ENCODE results near the gene SEMA6B. TPM values are rescaled to one million over a fixed set of nuclear protein-coding genes. Genes with fewer than 3 reads are reported as not detected.

Gene SEMA6B
- polyA plus RNA-seq, 1 donor from 2014 or later = 21.6 TPM

DNA sequence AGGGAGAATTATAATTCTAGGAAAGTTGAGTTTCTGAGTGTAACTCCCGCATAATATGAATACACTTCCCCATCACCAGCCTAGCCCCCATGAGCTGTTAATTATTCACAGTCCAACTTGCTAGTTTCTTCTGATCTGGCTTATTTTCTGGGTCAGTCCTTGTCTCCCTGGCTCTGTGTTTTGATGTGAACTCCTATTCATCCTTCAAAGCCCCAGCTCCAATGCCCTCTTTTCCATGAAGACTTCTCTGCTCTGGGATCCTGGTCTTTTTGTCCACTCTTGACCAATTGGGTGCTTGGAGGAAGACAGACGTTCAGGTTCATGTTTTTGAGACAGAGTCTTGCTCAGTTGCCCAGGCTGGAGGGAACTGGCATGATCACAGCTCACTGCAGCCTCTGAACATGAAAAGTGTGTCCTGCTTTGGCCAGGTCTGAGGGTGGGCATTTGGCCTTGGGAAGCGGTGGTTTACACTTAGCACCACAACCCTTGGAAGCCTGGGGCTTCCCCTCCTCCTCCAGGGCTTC, 20.3 kb downstream of the SEMA6B start:
- Histone ChIP-seq H2AFZ (ENCODE audit: low read depth, low read length) (no peak overlapping the region), H3K9me3 (ENCODE audit: low read length) (no peaks in the 10 kb centered on the region), H3K9me2 (ENCODE audit: insufficient read depth, low read length) (no peaks in the 10 kb centered on the region), H3K9ac (ENCODE audit: low read length) (no peak overlapping the region), H3K27ac (ENCODE audit: low read length) (no peak overlapping the region), H4K20me1 (ENCODE audit: insufficient read depth) (no peaks in the 10 kb centered on the region), H3K27me3 (ENCODE audit: insufficient read depth, low read depth, low read length) (no peaks in the 10 kb centered on the region), H3K36me3 (ENCODE audit: insufficient read depth, low read length) (no peaks in the 10 kb centered on the region), H3K79me2 (replicated peaks; ENCODE audit: insufficient read depth, low read length) (no peaks in the 10 kb centered on the region), H3K4me3 (ENCODE audit: low read length) (no peak overlapping the region), H3F3A (ENCODE audit: insufficient read depth, low read length, poor library complexity, severe bottlenecking) (no peaks in the 10 kb centered on the region), H3K4me2 (ENCODE audit: low read length) (no peak overlapping the region)
- TF ChIP-seq EP300 (conservative IDR thresholded peaks at IDR 0.05; ENCODE audit: poor library complexity, severe bottlenecking) (no peak), RAD21 (conservative IDR thresholded peaks at IDR 0.05) (no peak), TAF1 (IDR thresholded peaks at IDR 0.05; ENCODE audit: low read depth) (no peak), POLR2AphosphoS5 (IDR thresholded peaks at IDR 0.05) (no peak), SMC3 (conservative IDR thresholded peaks at IDR 0.05; ENCODE audit: poor library complexity) (no peak), MXI1 (conservative IDR thresholded peaks at IDR 0.05; ENCODE audit: poor library complexity, severe bottlenecking) (no peak), EZH2 (IDR thresholded peaks at IDR 0.05; ENCODE audit: borderline replicate concordance, insufficient read depth, low read length, poor library complexity, severe bottlenecking) (no peak)
- TF ChIP-seq, protein P1, sequence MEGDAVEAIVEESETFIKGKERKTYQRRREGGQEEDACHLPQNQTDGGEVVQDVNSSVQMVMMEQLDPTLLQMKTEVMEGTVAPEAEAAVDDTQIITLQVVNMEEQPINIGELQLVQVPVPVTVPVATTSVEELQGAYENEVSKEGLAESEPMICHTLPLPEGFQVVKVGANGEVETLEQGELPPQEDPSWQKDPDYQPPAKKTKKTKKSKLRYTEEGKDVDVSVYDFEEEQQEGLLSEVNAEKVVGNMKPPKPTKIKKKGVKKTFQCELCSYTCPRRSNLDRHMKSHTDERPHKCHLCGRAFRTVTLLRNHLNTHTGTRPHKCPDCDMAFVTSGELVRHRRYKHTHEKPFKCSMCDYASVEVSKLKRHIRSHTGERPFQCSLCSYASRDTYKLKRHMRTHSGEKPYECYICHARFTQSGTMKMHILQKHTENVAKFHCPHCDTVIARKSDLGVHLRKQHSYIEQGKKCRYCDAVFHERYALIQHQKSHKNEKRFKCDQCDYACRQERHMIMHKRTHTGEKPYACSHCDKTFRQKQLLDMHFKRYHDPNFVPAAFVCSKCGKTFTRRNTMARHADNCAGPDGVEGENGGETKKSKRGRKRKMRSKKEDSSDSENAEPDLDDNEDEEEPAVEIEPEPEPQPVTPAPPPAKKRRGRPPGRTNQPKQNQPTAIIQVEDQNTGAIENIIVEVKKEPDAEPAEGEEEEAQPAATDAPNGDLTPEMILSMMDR (IDR thresholded peaks at IDR 0.05; ENCODE audit: poor library complexity, severe bottlenecking) = no peak
- TF ChIP-seq, protein P2, sequence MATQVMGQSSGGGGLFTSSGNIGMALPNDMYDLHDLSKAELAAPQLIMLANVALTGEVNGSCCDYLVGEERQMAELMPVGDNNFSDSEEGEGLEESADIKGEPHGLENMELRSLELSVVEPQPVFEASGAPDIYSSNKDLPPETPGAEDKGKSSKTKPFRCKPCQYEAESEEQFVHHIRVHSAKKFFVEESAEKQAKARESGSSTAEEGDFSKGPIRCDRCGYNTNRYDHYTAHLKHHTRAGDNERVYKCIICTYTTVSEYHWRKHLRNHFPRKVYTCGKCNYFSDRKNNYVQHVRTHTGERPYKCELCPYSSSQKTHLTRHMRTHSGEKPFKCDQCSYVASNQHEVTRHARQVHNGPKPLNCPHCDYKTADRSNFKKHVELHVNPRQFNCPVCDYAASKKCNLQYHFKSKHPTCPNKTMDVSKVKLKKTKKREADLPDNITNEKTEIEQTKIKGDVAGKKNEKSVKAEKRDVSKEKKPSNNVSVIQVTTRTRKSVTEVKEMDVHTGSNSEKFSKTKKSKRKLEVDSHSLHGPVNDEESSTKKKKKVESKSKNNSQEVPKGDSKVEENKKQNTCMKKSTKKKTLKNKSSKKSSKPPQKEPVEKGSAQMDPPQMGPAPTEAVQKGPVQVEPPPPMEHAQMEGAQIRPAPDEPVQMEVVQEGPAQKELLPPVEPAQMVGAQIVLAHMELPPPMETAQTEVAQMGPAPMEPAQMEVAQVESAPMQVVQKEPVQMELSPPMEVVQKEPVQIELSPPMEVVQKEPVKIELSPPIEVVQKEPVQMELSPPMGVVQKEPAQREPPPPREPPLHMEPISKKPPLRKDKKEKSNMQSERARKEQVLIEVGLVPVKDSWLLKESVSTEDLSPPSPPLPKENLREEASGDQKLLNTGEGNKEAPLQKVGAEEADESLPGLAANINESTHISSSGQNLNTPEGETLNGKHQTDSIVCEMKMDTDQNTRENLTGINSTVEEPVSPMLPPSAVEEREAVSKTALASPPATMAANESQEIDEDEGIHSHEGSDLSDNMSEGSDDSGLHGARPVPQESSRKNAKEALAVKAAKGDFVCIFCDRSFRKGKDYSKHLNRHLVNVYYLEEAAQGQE (IDR thresholded peaks at IDR 0.05; ENCODE audit: borderline replicate concordance) = no peak

DNA sequence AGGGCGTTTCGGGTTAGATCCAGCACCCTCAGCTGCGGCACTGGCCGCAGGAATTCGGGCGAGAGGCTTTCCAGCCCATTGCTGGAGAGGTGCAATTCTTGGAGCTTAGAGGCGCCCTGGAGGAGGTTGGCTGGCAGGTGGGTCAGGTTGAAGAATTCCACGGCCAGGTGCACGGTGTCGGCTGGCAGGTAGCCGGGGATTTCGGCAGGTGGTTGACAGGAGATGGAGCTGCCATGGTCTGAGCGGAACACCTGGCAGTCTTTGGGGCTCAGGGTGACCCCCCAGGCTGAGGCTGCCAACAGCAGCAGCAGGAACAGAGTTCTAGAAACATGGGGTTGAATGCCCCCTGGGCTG, 20.9 kb downstream of the SEMA6B start:
- Histone ChIP-seq H3K36me3 (ENCODE audit: insufficient read depth, low read length) (no peaks in the 10 kb centered on the region), H3K4me2 (ENCODE audit: low read length) (no peak overlapping the region), H3K9me3 (ENCODE audit: low read length) (no peaks in the 10 kb centered on the region), H3K79me2 (replicated peaks; ENCODE audit: insufficient read depth, low read length) (no peaks in the 10 kb centered on the region), H3K27ac (ENCODE audit: low read length) (no peak overlapping the region), H4K20me1 (ENCODE audit: insufficient read depth) (no peaks in the 10 kb centered on the region), H3K27me3 (ENCODE audit: insufficient read depth, low read depth, low read length) (no peaks in the 10 kb centered on the region), H3K9ac (ENCODE audit: low read length) (no peak overlapping the region), H3K4me3 (ENCODE audit: low read length) (no peak overlapping the region), H3F3A (ENCODE audit: insufficient read depth, low read length, poor library complexity, severe bottlenecking) (no peaks in the 10 kb centered on the region), H2AFZ (ENCODE audit: low read depth, low read length) (no peak overlapping the region), H3K9me2 (ENCODE audit: insufficient read depth, low read length) (no peaks in the 10 kb centered on the region)
- no peak for TF ChIP-seq POLR2AphosphoS5 (IDR thresholded peaks at IDR 0.05)
- no peak for TF ChIP-seq SMC3 (conservative IDR thresholded peaks at IDR 0.05; ENCODE audit: poor library complexity)
- TF ChIP-seq EZH2 (IDR thresholded peaks at IDR 0.05; ENCODE audit: borderline replicate concordance, insufficient read depth, low read length, poor library complexity, severe bottlenecking) = no peak
- TF ChIP-seq EP300 (conservative IDR thresholded peaks at IDR 0.05; ENCODE audit: poor library complexity, severe bottlenecking) = no peak
- TF ChIP-seq RAD21 (conservative IDR thresholded peaks at IDR 0.05) = no peak
- TF ChIP-seq, protein P1 (IDR thresholded peaks at IDR 0.05; ENCODE audit: poor library complexity, severe bottlenecking) = no peak
- TF ChIP-seq, protein P2 (IDR thresholded peaks at IDR 0.05; ENCODE audit: borderline replicate concordance) = no peak
- TF ChIP-seq TAF1 (IDR thresholded peaks at IDR 0.05; ENCODE audit: low read depth) = no peak
- TF ChIP-seq MXI1 (conservative IDR thresholded peaks at IDR 0.05; ENCODE audit: poor library complexity, severe bottlenecking) = no peak

Measured in neural cell (in vitro differentiated cells).